GM20431 (cell line): Measurements from ENCODE around the gene AXIN2.
"Not testable (repeated sequence)": the region's sequence is repeated elsewhere in the genome, so short reads cannot be mapped to it uniquely, and the experiment has no call there.

ENCODE experiments used
- in situ Hi-C: fragments of 300-500 bp; cut with MseI, MboI; formaldehyde crosslinking; loops from one replicate; pipeline ENCODE4 v1.15.0; 2020; ENCODE audit warnings: low sequenced_read_pairs; ENCODE audit not compliant: unreplicated experiment

The AXIN2 gene

DNA sequence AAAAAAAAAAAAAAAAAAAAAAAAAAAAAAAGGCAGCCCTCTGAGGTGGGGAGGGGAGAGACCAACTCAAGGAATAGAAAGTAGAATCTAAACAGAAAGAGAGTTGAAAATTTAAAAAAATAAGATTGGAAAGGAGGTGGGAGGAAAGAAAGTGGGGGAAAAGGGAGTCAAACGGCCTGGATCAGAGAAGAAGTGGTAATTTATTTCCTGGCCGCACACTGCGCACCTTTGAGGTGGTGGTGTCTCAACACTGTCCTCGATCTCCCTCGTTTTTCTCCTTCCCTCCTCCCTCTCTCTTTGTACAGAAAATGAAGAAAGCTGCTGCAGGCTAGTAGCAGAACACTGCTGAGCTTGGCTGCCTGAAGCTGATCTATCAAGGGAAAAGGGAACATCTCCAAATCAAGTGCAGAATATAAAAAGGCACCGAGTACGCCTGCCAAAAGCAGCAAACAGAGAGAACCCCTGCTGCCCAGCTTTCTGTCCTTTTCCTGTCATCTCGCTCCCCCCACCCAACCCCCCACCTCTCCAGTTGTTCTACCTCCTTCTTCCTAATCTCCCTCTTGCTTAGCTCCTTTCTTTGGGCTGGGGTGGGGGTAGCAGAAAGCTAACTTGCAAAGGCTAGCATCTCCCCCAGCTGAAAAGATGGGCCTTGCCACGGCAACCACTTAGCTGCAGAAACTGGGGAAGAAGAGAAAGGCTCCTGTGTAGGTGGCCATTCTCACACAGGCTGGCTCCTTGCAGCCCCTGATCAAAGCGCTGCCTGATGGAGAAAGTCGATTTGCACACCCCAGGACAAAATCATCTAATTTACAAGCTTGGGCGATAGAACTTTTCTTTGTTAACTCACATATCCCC, 22.5 kb downstream of the AXIN2 start:
- in situ Hi-C loops = no loop called here

DNA sequence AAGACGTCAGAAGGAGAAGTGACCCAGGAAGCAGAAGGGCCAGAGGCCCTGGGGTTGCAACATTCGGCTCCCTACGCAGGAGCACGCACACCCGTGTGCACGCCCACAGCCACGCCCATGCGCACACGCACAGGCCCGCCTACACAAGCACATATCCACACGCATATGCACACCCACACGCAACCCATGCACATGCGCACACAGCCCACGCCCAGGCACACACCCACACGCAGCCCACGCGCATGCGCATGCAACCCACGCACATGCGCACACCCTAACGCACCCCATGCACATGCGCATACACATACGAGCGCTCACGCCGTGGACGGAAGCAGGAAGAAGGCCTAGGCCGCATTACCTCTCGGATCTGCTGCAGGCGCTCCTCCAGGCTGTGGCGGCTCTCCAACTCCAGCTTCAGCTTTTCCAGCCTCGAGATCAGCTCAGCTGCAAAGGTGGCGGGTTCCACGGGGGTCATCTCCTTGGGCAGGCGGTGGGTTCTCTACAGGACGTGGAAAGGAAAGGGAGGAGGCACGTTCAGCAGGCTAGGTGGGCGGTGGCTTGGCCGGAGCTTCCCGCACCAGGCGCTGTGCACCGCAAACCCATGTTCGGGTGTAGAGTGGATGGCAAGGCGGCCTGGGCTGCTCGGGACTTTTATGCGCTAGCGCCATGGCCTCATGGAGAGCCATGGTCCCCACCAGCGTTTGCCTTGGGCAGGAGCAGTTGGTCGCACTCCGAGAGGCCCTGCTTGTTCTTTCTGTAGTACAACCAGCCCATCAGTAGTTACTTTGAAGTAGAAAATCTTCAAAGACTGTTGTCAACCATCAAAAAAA, 23.4 kb downstream of the AXIN2 start:
- in situ Hi-C loops = no loop called here

DNA sequence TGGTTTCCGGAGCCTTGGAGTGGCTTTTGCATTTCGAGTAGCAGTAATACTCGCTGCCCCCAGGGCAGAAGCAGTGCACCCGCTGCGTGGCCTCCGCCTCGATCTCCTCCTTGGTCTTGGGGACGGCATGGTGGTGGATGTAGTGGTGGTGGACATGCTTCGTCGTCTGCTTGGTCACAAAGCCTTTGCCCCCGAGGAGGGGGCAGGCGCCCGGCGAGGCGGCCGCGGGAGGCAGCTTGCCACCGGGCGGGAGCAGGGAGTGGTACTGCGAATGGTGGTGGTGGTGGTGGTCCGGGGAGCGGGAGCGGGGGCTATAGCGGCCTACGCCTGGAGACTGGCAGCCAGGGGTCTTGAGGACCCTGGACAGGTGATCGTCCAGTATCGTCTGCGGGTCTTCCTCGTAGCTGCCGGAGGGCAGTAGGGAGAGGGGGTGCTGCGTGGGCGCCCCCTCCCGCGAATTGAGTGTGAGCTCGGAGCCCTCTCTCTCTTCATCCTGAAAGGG, 24.1 kb downstream of the AXIN2 start:
- in situ Hi-C loops = no loop called here

DNA sequence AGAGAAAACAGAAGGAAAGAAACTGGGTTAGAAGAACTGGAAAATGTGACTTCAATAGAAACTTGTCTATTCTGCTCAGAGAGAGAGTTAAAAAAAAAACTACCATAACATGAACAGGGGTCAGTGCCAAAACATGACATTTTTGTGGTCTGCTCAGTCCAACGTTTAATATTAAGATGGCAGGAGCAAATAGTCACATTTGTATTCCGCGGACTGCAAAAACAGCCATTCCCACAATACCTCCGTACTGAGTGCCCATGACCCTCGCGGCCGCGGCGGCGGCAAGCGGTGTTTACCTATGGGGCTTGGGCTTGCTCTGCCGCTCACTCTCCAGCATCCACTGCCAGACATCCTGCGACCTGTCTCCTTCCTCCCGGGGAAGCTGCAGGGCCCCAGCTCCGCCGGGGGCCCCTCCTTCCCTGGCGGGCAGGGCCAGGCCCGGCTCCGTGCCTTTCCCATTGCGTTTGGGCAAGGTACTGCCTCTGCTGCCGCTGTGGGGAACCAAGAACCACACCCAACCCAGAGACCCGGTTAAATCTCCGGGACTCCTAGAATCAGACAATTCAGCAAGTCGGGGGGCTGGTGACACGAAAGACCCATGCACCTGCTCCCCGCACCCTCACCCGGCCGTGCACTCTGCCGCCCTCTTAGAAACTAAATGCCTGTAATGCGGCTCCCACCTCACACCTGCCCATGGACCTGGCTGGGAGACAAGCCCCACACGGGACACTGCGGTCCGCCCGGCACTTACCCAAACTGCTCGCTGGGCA, 24.7 kb downstream of the AXIN2 start:
- in situ Hi-C loops = no loop called here

DNA sequence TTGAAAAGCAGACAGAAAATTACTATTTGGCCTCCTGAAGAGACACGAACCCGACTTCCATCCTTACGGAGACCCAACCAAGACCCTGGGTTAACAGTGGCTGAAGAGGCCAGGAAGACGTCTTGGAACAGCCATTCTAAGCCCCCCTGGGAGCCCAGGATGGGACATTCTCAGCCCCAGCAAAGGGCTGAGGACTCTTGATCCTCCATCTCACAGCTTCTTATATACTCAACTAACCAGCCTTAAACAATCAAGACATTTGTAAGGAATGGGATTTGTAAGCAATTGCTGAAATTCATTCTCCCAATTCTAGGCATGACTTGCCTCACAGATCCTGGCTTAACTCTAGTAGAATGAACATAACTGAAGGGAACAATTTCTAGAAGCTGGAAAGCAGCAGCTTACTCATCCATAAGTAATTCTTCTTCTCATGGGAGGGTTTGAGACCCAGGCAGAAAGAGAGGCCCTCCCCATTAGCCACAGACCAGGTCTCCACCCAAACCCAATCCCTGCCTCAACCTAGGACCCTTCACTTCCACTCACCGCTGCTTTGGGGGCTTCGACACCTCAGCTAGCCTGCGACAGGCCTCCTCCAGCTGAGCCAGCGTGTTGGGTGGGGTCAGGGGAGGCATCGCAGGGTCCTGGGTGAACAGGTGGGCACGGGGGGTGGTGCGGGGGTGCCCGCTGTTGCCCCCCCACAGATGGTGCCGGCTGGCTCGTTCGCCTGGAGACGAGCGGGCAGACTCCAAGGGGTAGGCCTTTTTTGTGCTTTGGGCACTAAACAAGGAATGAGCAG, 25.5 kb downstream of the AXIN2 start:
- in situ Hi-C loops = no loop called here

DNA sequence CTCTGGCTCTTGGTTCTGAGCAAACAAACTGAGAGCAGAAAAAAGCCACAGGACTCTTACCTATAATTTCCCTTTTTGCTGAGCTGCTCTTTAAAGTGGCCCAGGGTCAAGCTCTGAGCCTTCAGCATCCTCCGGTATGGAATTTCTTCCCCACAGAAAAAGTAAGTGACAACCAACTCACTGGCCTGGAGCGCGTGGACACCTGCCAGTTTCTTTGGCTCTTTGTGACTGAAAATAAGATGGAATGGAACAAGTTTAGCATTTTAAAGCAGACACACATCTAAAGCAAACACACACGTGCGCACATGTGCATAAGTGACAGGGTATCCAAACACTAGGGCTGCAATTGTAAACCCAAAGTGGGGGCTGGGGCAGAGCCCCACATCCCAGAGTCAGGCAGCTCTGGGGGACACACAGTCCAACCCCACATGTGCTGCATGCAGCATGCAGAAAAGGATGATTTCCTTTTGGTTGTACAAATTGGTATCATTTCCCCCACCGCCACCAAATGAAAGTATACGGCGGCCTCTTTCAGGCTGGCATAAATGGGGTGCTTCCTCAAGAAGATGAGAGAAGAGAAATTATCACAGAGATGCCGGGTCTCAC, 27.5 kb downstream of the AXIN2 start:
- in situ Hi-C loops = no loop called here

DNA sequence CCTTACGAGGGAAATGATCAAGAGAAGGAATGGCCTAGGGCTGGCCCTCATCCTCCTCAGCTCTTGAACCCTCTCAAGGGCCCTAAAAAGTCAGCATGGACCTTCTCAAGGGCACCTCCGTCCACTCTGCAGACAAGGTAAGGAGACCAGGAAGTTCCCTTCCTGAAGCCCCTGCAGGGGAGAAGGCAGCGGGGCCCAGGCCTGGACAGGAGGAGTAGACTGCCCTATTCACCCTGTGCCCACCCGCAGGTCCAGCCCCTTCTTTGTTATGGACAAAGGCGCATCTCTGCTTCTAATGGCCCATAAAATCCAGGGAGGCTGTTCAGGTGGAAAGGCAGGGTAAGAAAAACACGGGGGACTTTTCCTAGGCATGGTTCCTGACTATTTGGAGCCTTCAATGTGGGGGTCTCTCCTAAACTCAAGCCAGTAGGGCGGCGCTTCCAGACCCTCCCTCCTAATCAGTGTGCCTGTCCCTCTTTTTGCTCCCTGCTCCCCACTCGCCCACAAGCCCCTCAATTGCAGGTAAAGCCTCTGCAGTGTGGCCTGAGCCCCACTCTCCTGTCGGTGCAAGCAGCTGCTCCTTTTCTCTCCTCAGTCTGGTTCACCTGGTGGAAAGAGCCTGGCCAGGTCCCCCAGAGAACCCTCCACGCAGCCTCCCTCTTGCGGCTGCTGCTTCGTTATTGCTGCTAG, 28.2 kb downstream of the AXIN2 start:
- in situ Hi-C loops = no loop called here

DNA sequence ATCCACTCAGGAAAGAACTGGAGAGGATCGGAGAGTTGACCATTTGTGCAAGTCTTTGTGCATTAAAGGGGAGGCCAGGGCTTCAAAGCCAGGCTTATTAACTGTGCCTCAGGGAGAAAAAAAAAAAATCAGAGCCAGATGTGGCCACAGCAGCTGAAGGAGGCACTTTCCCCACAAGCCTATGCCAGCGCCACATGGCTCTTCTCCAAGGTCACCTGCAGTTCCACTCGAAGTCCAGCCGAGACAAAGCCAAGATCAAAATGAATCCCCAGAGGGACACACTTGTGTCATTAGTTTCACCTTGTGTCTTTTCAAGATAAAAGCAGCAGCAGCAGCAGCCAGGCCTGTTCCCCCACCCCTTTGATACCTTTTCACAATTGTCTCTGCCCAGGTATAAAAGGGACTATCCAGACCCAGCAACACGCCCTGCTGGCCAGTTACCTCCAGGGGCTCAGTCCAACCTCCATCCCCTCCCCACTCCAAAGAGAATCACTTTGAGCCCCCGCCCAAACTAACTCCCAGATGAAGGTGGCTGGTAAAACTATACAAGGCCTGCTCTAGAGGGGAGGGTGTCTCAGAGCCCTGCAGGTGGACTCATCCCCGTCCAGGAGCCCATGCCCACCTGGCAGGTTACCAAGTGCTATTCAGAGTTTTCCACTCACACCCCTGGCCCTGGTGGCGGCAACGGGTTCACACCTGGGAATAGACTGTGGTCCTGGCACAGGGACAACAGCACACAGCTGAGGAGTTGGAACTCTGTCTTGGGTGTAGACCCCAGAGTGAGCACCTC, 29.2 kb downstream of the AXIN2 start:
- in situ Hi-C loops = no loop called here

DNA sequence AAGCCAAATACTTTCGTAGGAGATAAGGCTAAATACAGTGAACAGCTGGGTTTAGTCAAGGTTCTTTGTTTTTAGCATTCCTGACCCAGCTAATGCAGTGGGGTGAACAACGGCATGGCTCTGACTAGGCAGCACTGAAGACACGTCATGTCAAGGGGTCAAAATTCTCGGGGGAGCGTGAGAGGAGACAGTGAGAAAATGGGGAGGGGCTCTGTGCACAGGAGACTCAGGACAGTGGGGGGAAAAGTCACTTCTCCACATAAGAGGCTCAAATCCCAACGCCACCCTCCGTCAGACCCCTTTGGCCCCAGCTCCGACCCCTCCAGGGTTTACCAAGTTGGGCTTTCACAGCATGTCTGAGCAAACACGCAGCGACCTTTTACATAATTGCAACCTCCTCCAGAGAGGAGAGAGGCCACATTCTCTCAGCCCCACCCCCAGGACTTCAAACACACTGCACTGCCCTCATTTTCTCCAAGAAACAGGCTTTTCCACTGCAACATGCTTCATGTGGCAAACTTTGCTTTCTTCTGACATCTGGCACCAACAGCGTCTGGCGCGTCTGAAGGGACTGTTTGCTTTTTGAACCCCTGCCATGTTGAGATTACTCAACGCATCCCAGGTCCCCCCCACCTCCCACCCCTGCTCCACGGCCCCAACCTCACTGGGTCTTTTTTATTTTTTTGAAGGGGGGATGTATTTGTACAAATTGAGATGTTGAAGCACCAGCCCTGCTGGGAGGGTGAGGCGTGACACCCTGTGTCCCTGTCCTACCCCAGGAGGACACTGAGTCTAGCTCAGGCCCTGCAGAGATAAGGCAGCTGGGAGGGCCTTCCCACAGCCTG, 30.0 kb downstream of the AXIN2 start:
- in situ Hi-C loops = no loop called here

DNA sequence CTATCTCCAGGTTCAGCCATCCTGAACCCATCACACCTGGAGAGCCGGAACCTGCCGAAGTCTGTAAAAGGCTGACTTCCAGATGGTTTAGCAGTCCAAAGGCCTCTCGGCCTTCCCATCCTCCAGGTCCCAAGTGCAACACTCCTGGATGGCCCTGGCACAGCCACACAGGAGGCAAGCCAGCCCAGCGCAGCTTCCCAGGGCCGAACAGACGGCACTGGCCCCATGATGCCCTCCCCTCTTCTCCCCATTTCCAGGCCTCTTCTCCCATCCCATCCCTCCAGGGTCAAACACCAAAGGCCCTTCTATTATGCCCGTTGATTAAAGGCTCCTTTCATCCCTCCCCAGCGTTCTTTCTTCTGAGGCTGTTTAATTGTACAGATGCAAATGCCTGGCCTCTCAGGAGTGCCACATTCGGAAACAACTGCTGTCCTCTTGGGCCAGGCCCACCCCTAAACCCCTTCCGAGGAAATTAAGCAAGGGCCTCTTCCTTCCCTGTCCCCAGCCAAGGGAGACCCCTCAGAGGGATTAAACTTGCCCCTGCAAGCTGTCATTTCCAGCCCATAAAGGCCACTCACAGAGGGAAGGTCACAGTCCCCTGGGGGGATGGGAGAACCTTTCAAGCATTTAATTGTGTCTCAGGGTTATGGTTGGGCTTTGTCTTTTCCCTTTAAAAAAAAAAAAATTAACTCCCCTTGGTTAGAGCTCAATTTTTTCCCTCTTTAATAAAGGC, 30.8 kb downstream of the AXIN2 start:
- in situ Hi-C loops = no loop called here

DNA sequence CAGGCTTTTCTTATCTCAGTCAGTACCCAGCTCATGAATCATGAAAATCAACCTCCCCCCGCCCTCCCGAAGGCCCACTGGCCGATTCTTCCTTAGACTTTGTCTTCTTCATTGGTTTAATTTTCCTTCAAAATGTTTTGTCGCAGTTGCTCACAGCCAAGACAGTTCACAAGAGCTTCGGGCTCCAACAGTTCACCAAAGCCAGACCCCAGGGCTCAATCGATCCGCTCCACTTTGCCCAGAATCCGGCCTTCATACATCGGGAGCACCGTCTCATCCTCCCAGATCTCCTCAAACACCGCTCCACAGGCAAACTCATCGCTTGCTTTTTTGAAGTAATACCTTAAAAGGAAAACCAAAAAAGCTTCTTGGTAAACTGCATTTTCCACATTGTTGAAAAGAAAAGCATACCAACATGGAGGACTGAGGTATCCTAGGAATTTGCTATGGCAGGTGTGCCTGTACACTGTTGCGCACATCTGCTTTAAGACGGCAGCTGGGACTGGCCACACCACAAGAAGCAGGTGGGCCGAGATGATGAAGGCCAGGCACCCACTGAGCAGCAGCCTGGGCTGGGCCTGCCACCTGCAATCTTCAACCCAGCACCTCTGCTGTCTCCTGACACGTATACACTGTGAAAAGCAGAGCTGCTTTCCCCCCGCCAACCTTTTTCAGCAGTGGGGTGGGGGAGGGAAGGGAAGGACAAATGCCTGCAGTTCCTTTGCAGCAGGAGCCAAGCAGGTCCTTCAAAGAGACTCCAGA, 31.5 kb downstream of the AXIN2 start:
- in situ Hi-C loops = no loop called here

DNA sequence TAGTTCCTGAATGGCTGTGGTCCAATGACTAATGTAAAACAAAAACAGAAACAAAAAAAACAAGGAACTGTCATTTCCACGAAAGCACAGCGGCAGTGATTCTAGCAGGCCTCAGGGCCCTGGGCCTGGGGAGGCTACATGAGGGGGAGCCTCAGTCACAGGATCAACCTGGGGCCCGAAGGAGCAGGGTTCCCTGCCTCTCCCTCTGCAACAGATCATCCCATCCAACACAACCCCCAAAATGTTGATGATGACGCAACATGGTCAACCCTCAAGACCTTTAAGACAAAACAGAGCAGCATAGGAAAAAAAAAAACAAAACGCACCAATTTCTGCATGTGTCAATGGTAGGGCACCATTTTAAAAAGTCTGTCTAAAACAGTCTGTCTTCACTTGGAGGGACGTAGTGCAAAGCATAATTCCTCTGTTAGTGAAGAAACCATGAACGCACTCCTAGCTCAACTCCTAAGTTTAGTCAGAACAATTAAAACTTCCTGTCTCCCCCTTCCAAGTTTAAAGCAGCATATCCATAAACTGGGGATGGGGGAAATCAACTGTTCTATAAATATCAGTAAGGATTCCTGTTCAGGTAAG, 32.3 kb downstream of the AXIN2 start:
- in situ Hi-C loops = no loop called here

DNA sequence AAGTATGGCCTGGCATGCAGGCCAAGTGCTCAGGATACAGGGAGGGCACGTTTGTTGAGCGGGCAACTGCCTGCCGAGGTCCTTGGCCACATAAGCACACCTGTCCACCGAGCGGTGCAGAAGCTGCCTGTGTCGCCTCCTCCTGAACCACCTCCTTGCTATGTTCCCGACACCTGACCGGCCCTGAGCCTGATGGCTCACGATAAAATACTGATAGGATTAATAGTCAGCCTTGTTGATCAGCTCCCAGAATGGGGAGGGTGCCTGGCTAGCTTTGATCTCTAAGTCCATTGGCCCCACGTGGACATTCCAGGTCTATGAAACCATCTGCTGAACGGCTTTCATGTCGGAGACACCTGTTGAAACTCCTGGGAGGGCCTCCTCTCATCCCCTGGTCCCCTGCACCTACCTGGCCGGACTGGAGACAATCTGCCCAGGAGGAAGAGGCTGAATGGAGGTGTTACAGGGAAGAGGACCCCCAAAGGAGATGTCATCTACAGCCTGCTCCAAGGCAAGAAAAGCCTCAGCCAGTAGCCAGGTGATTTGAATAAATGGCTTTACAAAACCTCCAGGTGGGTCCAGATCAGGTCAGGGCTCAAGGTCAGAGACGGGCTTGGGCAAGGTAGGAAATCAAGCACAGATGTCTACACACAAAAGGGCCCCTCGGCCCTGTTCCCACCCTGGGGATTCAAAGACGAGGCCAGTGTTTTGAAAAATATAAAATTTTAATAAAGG, 33.4 kb downstream of the AXIN2 start:
- in situ Hi-C loops = no loop called here

DNA sequence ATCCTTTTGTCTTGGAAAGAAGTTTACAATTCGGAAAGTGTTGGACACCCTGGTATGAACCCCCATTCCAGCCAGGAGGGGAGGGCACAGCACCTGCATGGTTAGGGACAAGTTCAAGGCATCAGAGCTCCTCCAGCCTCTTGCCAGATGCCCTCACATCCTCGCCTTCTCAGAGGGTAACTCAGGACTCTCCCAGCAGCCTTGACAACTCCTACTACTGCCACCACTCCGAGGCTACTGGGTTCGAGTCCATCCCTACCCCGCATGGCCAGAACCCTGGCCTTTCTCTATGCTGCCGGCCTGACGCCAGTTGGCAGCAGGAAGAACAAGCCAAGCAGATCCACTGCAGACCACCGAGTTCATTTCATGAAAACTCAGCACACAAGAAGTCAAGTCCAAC, 34.1 kb downstream of the AXIN2 start:
- in situ Hi-C loops = no loop called here

DNA sequence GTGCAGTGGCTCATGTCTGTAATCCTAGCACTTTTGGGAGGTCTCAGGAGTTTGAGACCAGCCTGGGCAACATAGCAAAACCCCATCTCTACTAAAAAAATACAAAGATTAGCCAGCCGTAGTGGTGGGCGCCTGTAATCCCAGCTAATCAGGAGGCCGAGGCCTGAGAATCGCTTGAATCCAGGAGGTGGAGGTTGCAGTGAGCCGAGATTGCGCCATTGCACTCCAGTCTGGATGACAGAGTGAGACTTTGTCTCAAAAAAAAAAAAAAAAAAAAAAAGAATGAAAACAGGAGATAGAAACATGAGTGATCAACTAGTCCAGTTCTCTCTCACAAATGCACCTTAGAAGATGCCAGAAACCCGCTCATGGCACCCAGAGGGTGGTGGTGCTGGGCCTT, 34.6 kb downstream of the AXIN2 start:
- in situ Hi-C loops = not testable (repeated sequence)
